B cell (primary cell): ENCODE results near the gene ADSS1. TPM values are rescaled to one million over a fixed set of nuclear protein-coding genes. Genes with fewer than 3 reads are reported as not detected.

ENCODE experiments used
- ATAC-seq: fragments of 200-7000 bp; cut with Tn5 transposase; one replicate; pipeline ENCODE4 v1.10.0; 2021; ENCODE audit warnings: low read depth, mild to moderate bottlenecking, moderate number of reproducible peaks, moderate library complexity
- CTCF ChIA-PET: fragments of 350-600 bp; sonication (Branson Sonifier 250); formaldehyde crosslinking; loops from one replicate; lab custom pipeline; 2021; ENCODE audit warnings: antibody characterized with exemption, inconsistent platforms; lab: Charles Lee
- POLR2A ChIA-PET: fragments of 350-600 bp; sonication (Branson Sonifier 250); formaldehyde crosslinking; loops from one replicate; lab custom pipeline; 2021; ENCODE audit warnings: antibody characterized with exemption; lab: Charles Lee
- DNase-seq: peaks from one replicate; pipeline ENCODE4 v3.0.0; 2013
- H2AFZ ChIP-seq: 2 replicates; pipeline ENCODE4 v1.6.1; 2012; ENCODE audit warnings: mild to moderate bottlenecking, low read depth, low read length; ENCODE audit not compliant: insufficient read depth, poor library complexity, severe bottlenecking
- H3K27ac ChIP-seq, 2 donors: 1 replicate in 1 of 2; 2 replicates in 1 of 2; pipeline ENCODE4 v1.5.1; 2012 to 2013; ENCODE audit warnings: low read length in 2 of 2, mild to moderate bottlenecking in 2 of 2, moderate library complexity in 1 of 2
- H3K27me3 ChIP-seq, 4 experiments: fragments of 200-600 bp in 1 of 4; sonication (generic) in 1 of 4; replicated peaks in 1 of 4; 1 replicate in 2 of 4; 2 replicates in 2 of 4; pipeline versions ENCODE4 v1.6.1 to v1.7.0; 2013 to 2016; ENCODE audit warnings: low read length in 3 of 4, mild to moderate bottlenecking in 2 of 4, mixed read lengths in 1 of 4, moderate library complexity in 1 of 4; ENCODE audit not compliant: insufficient read depth in 4 of 4, control insufficient read depth in 3 of 4; ENCODE audit errors: control extremely low read depth in 1 of 4
- H3K36me3 ChIP-seq, 2 experiments: replicated peaks in 1 of 2; 1 replicate in 1 of 2; 2 replicates in 1 of 2; pipeline versions ENCODE4 v1.6.1 to v1.7.1; 2013; ENCODE audit warnings: low read length in 1 of 2; ENCODE audit not compliant: insufficient read depth in 2 of 2, control insufficient read depth in 1 of 2; ENCODE audit errors: control extremely low read depth in 1 of 2, extremely low read depth in 1 of 2
- H3K4me1 ChIP-seq, 2 donors: fragments of 200-600 bp in 1 of 2; sonication (generic) in 1 of 2; 1 replicate in 1 of 2; 2 replicates in 1 of 2; pipeline versions ENCODE4 v1.5.1 to v1.6.1; 2013 to 2017; ENCODE audit warnings: low read length in 2 of 2; ENCODE audit not compliant: control insufficient read depth in 2 of 2, insufficient read depth in 2 of 2
- H3K4me2 ChIP-seq: replicated peaks from 2 replicates; pipeline ENCODE3; 2012; ENCODE audit warnings: mild to moderate bottlenecking, low read depth, low read length; ENCODE audit not compliant: poor library complexity, severe bottlenecking
- H3K4me3 ChIP-seq, 5 experiments: fragments of 200-600 bp in 1 of 5; sonication (generic) in 1 of 5; 1 replicate in 3 of 5; 2 replicates in 2 of 5; pipeline versions ENCODE4 v1.5.1 to v1.7.0; 2011 to 2016; ENCODE audit warnings: low read length in 4 of 5, mild to moderate bottlenecking in 4 of 5, low read depth in 2 of 5, control low read depth in 1 of 5, moderate library complexity in 1 of 5; ENCODE audit not compliant: insufficient read depth in 1 of 5; ENCODE audit errors: control extremely low read depth in 1 of 5, extremely low read depth in 1 of 5
- H3K79me2 ChIP-seq: fragments of 200-600 bp; sonication (generic); one replicate; pipeline ENCODE4 v1.6.0; 2016; ENCODE audit warnings: low read length; ENCODE audit not compliant: control insufficient read depth, insufficient read depth
- H3K9ac ChIP-seq: fragments of 200-600 bp; sonication (generic); 2 replicates; pipeline ENCODE4 v1.6.1; 2017; ENCODE audit warnings: mild to moderate bottlenecking, low read length, moderate library complexity
- H3K9me3 ChIP-seq, 3 donors: one replicate each; pipeline versions ENCODE4 v1.6.1 to v1.7.1; 2013; ENCODE audit warnings: low read length in 2 of 3; ENCODE audit not compliant: control insufficient read depth in 2 of 3, insufficient read depth in 1 of 3; ENCODE audit errors: control extremely low read depth in 1 of 3
- H4K20me1 ChIP-seq: 2 replicates; pipeline ENCODE4 v1.6.0; 2012; ENCODE audit warnings: mild to moderate bottlenecking, low read length; ENCODE audit not compliant: insufficient read depth, control insufficient read depth, poor library complexity, severe bottlenecking
- H3K27ac Mint-ChIP-seq: one replicate; pipeline ENCODE4 v1.8.0; 2021; ENCODE audit warnings: mixed read lengths
- H3K27me3 Mint-ChIP-seq: one replicate; pipeline ENCODE4 v1.8.0; 2021; ENCODE audit warnings: mixed read lengths
- H3K4me1 Mint-ChIP-seq: one replicate; pipeline ENCODE4 v1.8.0; 2021; ENCODE audit warnings: mixed read lengths
- H3K4me3 Mint-ChIP-seq: one replicate; pipeline ENCODE4 v1.8.0; 2021; ENCODE audit warnings: mixed read lengths
- H3K9me3 Mint-ChIP-seq: one replicate; pipeline ENCODE4 v1.8.0; 2022; ENCODE audit warnings: mixed read lengths; ENCODE audit not compliant: insufficient read depth
- EZH2 ChIP-seq: IDR thresholded peaks from 2 replicates; pipeline ENCODE4 v1.6.1; 2012; ENCODE audit warnings: borderline replicate concordance, low read depth, mild to moderate bottlenecking, moderate library complexity, low read length; ENCODE audit not compliant: insufficient read depth, poor library complexity, severe bottlenecking
- WGBS: methylation state at CpG from one replicate; pipeline ENCODE4 v1.1.5; 2013; ENCODE audit warnings: missing lambda C conversion rate; ENCODE audit not compliant: insufficient coverage; 5-methylcytosine and 5-hydroxymethylcytosine counted together
- intact Hi-C: fragments of 100-400 bp; cut with micrococcal nuclease; formaldehyde crosslinking; loops from one replicate; pipeline ENCODE4 v1.10.0; 2022
- polyA plus RNA-seq: library from polyadenylated mRNA; depleted of rRNA; stranded (reverse); fragments of >200 nt; gene quantifications from 2 replicates; pipeline ENCODE4 v1.2.3, GENCODE V29; 2012
- total RNA-seq, 2 donors: library from RNA; stranded (reverse); fragments of 120-200 nt in 1 of 2; gene quantifications; 1 replicate in 1 of 2; 2 replicates in 1 of 2; pipeline versions ENCODE4 v1.2.3 to v1.2.4, GENCODE V29; 2013 to 2022
- TF ChIP-seq, protein P1 (sequence below): fragments of 200-600 bp; IDR thresholded peaks from one replicate; pipeline ENCODE4 v1.8.0; 2022; ENCODE audit warnings: antibody characterized with exemption, mild to moderate bottlenecking

The ADSS1 gene
- total and polyA plus RNA-seq, 2 donors (not counting 1 experiment from before 2014, with no cell fraction given) = 0.33 to 1.7 TPM

DNA sequence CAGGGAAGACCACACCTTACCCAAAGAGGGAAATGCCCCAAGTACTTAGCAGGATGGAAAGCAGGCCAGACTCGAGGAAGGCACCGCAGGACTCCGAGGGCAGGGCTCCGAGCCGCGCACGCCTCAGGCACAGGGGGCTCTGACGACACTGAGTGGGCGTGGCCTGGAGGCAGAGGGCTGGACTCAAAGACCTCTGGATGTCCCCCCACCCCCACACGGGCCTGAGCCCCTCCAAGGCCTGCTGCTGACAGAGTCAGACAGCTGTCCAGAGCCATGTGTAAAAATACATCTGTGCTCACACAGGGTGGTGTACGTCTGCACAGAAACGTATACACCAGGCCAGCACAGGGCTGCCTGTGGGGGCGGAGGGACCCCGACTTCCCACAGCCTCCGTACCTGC is 70.1 kb downstream of the ADSS1 start:
- H3K4me3 ChIP-seq = peak overlapping the region in 4 of 5 experiments; percentile 47 to 64 (median 58)
- intact Hi-C loops = loop anchor here (2.0 kb wide), 1 partner anchor 33 kb away; no protein-coding TSS in a partner anchor
- H3K27ac ChIP-seq = no peak overlapping the region
- H3K4me1 Mint-ChIP-seq = peaks cover 43% of the 10 kb centered on the region
- peak overlapping the region; percentile 90 for H3K4me3 Mint-ChIP-seq
- H3K27me3 ChIP-seq = no peaks in the 10 kb centered on the region
- H4K20me1 ChIP-seq = peaks cover 59% of the 10 kb centered on the region
- peaks cover 59% of the 10 kb centered on the region for H3K79me2 ChIP-seq
- H3K27ac Mint-ChIP-seq = peak overlapping the region; percentile 24
- 36% methylated on average over 15 of the region's 15 CpGs for WGBS
- no peaks in the 10 kb centered on the region for H3K9me3 Mint-ChIP-seq
- ATAC-seq = no peak
- H3K4me2 ChIP-seq = peak overlapping the region; percentile 92
- peak; percentile 32 for DNase-seq
- H3K9me3 ChIP-seq = no peaks in the 10 kb centered on the region
- peaks cover 26 to 36% of the 10 kb centered on the region in 2 donors for H3K4me1 ChIP-seq
- no peaks in the 10 kb centered on the region for H3K27me3 Mint-ChIP-seq
- H3K36me3 ChIP-seq = peaks cover 0 to 26% of the 10 kb centered on the region in 2 experiments
- H2AFZ ChIP-seq = peak overlapping the region; percentile 2
- ChIA-PET POLR2A (no interaction called here), CTCF (interaction anchor here (1.2 kb wide), 1 partner anchor 26 kb away, joined by 4 read pairs; no protein-coding TSS in a partner anchor)
- peak overlapping the region; percentile 77 for H3K9ac ChIP-seq
- TF ChIP-seq, protein P1, sequence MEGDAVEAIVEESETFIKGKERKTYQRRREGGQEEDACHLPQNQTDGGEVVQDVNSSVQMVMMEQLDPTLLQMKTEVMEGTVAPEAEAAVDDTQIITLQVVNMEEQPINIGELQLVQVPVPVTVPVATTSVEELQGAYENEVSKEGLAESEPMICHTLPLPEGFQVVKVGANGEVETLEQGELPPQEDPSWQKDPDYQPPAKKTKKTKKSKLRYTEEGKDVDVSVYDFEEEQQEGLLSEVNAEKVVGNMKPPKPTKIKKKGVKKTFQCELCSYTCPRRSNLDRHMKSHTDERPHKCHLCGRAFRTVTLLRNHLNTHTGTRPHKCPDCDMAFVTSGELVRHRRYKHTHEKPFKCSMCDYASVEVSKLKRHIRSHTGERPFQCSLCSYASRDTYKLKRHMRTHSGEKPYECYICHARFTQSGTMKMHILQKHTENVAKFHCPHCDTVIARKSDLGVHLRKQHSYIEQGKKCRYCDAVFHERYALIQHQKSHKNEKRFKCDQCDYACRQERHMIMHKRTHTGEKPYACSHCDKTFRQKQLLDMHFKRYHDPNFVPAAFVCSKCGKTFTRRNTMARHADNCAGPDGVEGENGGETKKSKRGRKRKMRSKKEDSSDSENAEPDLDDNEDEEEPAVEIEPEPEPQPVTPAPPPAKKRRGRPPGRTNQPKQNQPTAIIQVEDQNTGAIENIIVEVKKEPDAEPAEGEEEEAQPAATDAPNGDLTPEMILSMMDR = no peak
- TF ChIP-seq EZH2 = no peak

- H3K27me3 Mint-ChIP-seq = no peaks in the 10 kb centered on the region
- 16% methylated on average over 16 of the region's 16 CpGs for WGBS
- ChIA-PET CTCF (interaction anchor here (1.2 kb wide), 1 partner anchor 26 kb away, joined by 4 read pairs; no protein-coding TSS in a partner anchor), POLR2A (no interaction called here)
- Histone ChIP-seq H3K27me3 (no peaks in the 10 kb centered on the region), H3K9ac (peak overlapping the region; percentile 77), H3K36me3 (peaks cover 0 to 22% of the 10 kb centered on the region in 2 experiments), H2AFZ (peak overlapping the region; percentile 26), H3K27ac (peak overlapping the region in 1 of 2 donors; percentile 68), H3K4me2 (peak overlapping the region; percentile 92), H3K4me1 (peaks cover 26 to 41% of the 10 kb centered on the region in 2 donors), H3K4me3 (peak overlapping the region; percentile 35 to 64 (median 56)), H3K79me2 (peaks cover 54% of the 10 kb centered on the region), H3K9me3 (no peaks in the 10 kb centered on the region), H4K20me1 (peaks cover 54% of the 10 kb centered on the region)
- peak overlapping the region; percentile 80 for H3K27ac Mint-ChIP-seq
- no peak for TF ChIP-seq EZH2
- TF ChIP-seq, protein P1 = no peak
- peaks cover 48% of the 10 kb centered on the region for H3K4me1 Mint-ChIP-seq
- DNase-seq (peak; percentile 35), ATAC-seq (no peak)
- H3K4me3 Mint-ChIP-seq = peak overlapping the region; percentile 90
- intact Hi-C loops = loop anchor here (2.0 kb wide), 1 partner anchor 32 kb away; no protein-coding TSS in a partner anchor
- H3K9me3 Mint-ChIP-seq = no peaks in the 10 kb centered on the region
These were observed 70.6 kb downstream of the ADSS1 start for GRCh38 chr14:104794631-104794992.
